ENCODE data around the gene GLCCI1.

Gene GLCCI1

DNA sequence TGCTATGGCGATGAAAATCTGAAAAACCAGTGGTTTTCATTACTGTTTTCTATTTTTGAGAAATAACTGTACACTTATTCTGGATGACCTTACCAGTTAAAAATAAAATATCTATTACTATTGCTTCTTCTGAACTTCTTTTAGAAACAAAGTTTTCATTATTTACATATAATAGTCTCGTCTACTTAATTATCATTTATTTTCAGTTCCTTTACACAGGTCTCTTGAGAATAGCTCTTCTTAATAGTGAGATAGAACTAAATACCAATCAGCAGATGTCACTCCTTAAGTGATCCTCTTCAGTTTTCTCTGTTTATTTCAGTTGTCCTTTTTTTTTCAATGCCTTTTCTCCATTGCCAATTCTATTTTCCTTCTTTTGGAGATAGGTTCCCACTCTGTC lies 4.3 kb upstream of the GLCCI1 start:
- DNase-seq (ENCODE audit: low spot score), result no peak

- DNase-seq (ENCODE audit: low spot score), result no peak
These were observed 3.9 kb upstream of the GLCCI1 start for GRCh38 chr7:7964691-7965090.

- DNase-seq (ENCODE audit: low spot score), result no peak
These were observed 3.3 kb upstream of the GLCCI1 start for GRCh38 chr7:7965301-7965700.

DNA sequence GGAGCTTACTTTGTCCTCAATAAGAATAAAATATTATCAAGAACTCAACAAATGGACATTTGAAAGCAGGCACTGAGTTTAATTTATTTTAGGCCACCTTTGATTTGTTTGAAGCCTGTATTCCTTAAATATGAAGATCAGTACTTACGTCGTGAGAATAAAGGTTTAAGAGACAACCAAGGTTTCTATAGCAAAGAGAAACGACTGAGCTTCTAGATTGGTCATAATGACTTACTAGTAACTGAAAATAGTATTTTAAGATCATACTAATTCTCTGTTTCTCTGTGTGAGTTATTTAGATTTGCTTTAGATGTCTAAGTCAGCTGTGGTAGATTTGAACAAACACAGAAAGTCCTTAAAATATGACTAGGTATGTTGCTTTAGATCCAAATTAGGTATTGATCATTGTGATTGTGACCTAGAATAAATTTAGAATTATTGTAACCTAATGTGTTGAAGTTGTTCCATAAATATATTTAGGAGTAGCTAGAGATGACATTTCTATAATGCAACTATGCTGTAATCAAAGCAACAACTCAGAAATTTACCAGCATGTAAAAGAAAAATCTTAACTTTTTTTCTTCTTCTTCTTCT lies 2.4 kb upstream of the GLCCI1 start:
- DNase-seq (ENCODE audit: low spot score), result no peak

- no peak for DNase-seq (ENCODE audit: low spot score)
These were observed 581 bp upstream of the GLCCI1 start for GRCh38 chr7:7967886-7968543.

DNA sequence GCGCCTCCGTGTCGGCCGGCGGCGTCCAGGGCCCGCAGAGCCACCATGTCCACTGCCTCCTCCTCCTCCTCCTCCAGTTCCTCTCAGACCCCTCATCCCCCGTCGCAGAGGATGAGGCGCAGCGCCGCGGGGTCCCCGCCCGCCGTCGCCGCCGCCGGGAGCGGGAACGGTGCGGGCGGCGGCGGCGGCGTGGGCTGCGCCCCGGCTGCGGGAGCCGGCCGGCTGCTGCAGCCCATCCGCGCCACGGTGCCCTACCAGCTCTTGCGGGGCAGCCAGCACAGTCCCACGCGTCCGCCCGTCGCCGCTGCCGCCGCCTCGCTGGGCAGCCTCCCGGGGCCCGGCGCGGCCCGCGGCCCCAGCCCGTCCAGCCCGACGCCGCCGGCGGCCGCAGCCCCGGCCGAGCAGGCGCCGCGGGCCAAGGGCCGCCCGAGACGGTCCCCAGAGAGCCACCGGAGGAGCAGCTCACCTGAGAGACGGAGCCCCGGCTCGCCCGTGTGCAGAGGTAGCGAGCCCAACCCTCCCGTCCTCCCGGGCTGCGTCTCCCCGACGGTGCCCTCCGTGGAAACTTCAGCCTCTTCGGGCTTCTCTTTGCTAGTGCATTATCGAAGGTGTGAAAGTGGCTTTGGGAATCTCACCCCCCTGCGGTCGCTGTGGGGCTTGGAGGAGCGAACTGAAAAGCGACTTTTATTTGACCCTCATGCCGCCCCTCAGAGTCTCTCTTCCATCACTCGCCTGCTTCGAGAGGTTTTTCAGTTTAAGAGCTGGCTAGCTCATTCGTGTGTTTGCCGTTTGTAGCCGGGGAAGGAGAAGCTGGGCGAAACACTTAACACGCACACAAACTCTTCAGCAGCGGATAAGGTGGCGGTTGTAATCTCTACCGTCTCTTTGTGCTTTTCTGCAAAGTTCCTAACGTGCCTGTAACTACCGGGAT lies 975 bp downstream of the GLCCI1 start:
- no peak for DNase-seq (ENCODE audit: low spot score)

DNA sequence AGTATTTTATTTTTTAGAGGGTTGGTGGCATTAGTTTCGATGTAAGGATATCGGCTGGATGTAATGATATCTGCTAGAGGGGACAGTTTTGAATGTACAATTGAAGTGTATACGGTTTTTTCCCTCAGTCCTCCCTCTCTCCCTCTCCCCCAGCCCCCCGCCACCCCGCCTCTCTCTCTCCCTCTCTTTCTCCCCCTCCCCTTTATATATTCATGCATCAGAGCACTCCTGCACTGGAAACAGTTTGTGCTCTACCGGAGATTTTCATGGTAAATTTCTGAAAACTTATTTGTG lies 1.6 kb downstream of the GLCCI1 start:
- no peak for DNase-seq (ENCODE audit: low spot score)

- no peak for DNase-seq (ENCODE audit: low spot score)
These were observed 2.1 kb downstream of the GLCCI1 start for GRCh38 chr7:7970531-7971307.

DNA sequence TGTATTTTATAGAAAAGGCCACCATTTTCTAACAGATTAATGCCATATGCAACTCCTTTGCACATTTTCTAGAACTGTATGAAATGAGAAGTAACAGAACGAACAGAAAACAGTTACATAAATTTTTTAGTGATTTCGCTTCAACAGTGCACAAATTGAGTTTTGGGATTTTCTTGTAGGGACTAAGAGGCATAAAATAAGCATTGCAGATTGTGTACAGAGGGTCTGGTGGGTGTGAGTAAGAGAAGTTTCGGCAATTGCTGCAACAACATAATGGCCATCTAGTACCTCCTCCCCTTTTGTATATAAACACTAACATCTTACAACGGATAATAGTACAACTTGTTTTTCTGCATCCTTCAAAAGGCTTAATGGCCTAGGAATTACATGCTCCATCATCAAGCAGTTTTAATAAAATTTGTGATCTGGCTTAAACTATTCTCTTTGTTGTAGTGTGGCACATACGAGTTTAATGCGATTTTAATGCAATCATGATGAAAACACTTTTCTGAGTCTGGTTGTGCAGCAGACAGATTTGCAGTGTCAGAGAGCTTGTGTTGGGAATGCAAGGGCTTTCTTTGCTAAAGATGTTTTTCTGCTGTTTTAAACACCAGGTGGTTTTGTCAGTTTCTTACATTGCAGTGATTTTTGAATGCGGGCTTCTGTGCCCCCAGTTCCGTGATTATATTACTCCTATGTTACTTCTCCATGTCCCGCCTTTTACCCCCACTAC lies 2.9 kb downstream of the GLCCI1 start:
- DNase-seq (ENCODE audit: low spot score), result no peak

- DNase-seq (ENCODE audit: low spot score), result no peak
These were observed 3.5 kb downstream of the GLCCI1 start for GRCh38 chr7:7972128-7972527.

DNA sequence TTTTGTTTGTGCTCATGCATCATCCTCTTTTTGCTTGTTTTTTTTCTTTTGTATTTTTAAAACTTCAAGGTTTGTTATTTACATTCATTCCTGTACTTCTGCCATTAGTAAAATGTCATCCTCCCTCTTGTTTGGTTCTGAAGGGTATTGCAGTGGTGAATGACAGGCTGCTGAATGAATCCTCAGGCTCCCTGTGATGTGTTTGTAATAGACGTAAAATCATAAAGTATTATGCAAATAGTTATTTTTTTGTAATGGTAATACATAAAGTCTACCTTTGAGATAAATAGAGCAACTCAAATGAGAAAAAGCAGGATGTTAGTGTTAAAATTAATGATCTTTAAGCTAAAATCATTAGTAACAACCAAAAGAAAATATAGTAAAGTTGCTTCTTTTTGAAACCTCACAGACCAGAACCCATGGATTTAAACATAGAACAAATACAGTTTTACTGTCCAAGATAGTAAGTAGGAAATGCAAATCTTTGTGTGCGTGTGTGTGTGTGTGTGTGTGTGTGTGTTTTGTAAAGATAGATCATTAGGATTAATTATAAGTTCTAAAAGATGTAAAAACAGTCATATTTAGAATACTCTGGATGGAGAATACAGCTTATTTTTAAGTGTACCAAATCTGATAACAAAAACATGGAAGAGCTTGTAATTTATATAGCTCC lies 4.5 kb downstream of the GLCCI1 start:
- DNase-seq (ENCODE audit: low spot score), result no peak

- no peak for DNase-seq (ENCODE audit: low spot score)
These were observed 8.1 kb downstream of the GLCCI1 start for GRCh38 chr7:7976677-7977076.

- DNase-seq (ENCODE audit: low spot score), result no peak
These were observed 9.2 kb downstream of the GLCCI1 start for GRCh38 chr7:7977774-7978173.

DNA sequence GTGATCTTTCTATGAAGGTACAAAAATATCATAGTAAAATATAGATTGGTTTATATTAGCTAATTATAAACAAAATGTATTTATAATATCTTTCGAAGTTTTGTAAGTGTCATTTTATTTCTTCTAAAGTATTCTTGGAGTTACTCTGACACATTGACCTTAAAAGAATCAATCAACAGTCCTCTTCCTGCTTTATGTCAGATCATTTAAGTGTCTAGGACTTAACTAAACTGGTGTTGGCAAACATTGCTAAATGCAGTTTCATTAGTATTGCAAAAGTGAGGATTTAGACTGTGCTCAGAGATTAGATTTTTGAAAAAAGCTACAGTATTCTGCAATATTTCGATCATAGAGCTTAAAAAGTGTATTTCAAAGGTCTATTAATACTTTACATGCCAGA lies 10.3 kb downstream of the GLCCI1 start:
- DNase-seq (ENCODE audit: low spot score), result no peak

DNA sequence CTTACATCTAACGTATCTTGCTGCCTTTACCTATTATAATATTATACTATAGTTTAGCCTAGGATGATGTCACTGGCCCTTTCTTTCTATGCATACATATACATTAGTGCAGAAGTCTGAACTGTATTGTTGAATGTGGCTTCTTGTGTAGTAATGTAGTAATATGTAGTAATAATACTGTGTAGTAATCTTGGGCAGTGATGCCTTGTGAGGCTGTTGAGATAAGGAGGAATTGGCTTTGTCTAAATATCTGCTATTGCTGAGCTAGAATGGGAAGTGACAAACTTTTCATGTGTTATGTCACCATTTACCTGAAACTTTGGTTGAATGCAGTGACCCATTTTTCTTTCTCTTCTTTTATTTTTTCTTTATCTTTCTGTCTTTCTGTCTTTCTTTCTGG lies 11.0 kb downstream of the GLCCI1 start:
- no peak for DNase-seq (ENCODE audit: low spot score)

GRCh38 chr7:7980134-7980533 lies 11.5 kb downstream of the GLCCI1 start:
- no peak for DNase-seq (ENCODE audit: low spot score)

DNA sequence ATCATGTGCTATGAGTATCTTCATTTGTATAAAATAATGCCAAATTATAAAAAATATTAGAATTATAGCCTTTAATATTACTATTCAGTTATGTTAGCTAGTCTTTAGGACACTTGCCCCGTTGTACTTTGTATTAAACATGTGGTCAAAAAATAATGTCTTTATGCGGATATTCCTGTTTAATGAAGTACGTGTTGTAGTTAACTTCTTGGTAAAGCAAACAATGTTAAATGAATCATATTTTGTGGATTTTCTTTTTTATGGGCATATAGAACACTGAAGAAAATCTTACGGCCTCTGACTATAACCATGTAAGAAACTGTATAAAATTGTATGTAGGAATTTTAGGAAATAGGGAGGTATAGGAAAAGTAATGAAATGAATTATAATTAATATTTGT lies 14.3 kb downstream of the GLCCI1 start:
- DNase-seq (ENCODE audit: low spot score), result no peak

DNA sequence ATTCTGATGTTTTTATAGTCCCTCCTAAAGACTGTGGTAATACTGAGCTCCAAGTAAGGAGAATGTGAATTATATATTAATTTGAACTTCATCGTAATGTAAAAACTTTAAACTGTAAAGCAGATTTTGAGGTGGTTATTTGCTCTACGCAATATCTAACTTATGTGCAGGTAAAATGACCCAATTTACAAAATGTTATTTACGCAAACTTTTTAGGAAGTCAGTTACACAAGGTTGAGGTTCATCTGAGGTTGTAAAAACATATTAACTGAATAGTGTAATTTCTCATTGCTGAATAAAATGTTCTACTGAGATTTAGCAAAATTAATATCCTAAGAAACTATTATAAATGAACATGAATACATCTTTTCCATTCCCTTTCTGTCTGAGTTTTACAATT lies 15.8 kb downstream of the GLCCI1 start:
- DNase-seq (ENCODE audit: low spot score), result no peak

DNA sequence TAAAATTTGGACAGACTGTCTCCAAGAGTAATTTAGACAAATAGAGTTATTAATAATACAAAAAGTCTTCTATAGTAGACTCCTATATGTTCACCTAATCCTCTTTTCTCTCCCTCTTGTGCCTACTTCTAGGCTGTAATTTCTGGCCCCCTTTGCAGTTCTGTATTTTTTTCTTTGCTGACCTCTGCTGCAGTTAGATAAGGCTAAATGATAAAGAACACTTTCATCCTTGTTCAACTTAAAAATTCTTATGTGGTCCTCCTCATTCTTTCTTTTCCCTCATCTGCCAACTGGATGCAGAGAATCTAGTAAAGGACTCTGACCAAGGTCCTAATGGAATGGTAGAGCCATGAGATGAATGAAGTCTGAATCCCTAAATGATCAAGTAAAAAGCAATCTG lies 20.1 kb downstream of the GLCCI1 start:
- DNase-seq (ENCODE audit: low spot score), result no peak

- DNase-seq (ENCODE audit: low spot score), result no peak
These were observed 20.5 kb downstream of the GLCCI1 start for GRCh38 chr7:7989133-7989532.

All from COLO829 (cell line).